ENCODE results near the gene RNPEPL1.

DNA sequence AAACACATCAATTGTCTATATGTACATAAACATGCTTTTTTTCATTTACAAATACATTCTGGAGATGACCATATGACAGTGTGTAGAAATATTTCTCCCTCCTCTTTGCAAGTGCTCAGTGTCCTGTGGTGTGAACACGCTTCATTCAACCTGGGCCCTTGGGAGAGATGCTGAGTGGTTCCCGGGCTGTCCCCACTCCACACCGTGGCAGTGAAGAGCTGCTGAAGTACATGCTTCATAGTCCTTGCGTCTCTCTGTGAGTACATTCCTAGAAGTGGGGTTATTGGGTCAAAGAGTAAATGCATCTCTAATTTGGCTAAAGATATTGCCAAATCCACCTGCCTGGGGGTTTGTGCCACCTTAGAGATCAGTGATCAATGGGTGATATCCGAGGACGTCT is 50.5 kb downstream of the RNPEPL1 start:
- no peak for TF ChIP-seq EZH2 (IDR thresholded peaks at IDR 0.05; ENCODE audit: insufficient read depth, poor library complexity, severe bottlenecking)
- TF ChIP-seq EZH2phosphoT487 (IDR thresholded peaks at IDR 0.05; ENCODE audit: insufficient read depth, low read depth) = no peak

Measured in GM23248 (cell line).